GM18861 (cell line): ENCODE measurements around the gene PARP3.

ENCODE experiments used
- ATAC-seq: cut with Tn5 transposase; IDR thresholded peaks from one replicate; pipeline ENCODE4 v1.9.1; 2021; ENCODE audit not compliant: unreplicated experiment

The PARP3 gene

DNA sequence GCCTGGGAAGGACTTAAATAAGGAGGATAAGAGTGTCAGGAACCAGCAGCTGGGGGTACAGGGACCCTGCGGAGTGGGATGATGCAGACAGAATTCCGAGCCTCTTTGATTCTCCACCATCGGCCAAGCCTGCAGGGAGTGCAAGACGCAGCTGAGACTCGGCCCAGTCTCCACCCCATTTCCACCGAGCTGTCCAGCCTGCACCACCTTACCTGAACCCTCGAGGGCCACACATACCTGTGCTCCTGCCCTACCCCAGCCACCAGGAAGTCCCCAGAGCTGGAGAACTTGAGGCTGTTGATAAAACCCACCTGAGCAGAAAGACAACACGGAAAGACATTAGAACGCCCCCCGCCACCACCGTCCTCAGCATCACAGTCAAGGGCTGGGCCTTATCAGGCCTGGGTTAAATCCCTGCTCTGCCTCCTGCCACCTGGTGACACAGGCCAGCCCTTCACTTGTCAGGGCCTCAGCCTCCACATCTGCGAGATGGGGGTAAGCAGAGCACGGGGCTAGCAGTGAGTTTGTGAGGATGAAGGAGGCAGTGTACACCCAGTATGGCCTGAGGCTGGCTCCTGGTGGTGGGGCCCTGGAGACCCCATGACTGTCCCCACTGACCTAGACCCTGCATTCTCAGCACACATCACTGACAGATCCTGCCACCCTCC lies 8.6 kb upstream of the PARP3 start:
- no peak for ATAC-seq

DNA sequence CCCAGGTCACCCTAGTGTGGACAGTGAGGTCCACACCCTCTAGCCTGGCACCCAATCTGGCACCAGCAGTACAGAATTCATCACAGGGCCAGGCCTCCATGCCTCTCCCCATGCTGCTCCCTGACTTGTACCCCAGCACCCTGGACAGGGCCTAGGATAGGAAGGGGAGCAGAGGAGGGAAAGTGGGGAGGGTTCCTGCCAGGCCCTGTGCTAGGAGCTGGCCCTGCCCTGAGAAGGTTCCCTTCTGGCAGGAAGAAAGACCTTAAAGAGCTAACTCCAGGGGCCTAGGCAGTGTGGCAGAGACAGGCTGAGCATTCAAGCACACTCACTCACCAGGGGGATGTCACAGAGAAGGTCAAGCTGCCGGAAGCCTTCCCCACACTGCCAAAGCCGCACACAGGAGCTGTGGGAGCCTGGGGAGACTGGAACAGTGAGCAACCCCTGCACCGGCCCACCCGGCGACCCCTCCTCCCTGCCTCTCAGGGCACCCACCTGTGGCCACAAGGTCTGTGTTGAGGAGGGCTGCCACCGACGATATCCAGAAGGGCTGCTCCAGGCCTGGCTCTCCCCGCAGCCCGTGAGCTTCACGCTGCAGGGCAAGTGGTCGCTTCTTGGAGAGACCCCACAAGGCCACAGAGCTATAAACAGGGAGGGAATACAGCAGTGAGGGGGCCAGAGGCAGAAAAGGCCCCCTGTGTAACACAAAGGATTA lies 7.9 kb upstream of the PARP3 start:
- no peak for ATAC-seq

DNA sequence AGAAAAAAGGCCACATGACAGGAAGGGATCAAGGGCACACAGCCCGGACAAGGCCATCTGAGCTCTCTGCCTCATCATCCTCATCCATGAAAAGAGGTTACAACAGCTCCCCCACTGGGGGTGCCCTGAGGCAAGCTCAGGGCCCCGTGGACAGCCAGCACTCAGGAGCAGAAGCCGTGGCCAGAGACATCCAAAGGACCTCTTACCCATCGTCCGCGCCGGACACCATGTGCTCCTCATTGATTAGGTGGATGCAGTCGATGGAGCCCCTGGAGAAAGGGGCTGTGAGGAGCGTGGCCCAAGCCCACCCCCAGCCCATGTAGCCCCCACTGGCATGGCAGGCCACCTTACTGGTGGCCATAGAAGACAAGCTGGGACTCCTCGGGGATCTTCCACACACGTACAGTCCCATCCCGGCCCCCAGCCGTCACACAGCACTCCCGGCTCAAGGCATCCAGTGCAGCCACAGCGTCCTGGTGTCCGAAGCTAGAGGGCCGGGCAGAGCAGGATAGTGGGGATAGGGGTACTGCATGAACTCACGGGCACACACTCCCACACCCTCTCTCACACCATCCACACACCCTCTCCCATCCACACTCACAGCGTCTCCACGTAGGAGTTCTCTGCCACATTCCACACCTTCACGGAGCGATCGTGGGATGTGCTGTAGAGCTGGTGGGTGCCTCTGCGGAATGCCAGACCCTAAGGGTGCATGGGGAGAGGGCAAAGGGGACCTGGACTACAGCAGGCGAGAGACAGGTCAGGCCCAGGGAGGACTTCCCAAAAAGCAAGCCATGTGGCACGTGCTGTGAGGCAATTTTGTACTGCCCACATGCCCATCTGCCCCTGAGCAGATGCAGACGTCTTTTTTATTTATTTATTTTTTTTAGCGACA lies 6.9 kb upstream of the PARP3 start:
- no peak for ATAC-seq

DNA sequence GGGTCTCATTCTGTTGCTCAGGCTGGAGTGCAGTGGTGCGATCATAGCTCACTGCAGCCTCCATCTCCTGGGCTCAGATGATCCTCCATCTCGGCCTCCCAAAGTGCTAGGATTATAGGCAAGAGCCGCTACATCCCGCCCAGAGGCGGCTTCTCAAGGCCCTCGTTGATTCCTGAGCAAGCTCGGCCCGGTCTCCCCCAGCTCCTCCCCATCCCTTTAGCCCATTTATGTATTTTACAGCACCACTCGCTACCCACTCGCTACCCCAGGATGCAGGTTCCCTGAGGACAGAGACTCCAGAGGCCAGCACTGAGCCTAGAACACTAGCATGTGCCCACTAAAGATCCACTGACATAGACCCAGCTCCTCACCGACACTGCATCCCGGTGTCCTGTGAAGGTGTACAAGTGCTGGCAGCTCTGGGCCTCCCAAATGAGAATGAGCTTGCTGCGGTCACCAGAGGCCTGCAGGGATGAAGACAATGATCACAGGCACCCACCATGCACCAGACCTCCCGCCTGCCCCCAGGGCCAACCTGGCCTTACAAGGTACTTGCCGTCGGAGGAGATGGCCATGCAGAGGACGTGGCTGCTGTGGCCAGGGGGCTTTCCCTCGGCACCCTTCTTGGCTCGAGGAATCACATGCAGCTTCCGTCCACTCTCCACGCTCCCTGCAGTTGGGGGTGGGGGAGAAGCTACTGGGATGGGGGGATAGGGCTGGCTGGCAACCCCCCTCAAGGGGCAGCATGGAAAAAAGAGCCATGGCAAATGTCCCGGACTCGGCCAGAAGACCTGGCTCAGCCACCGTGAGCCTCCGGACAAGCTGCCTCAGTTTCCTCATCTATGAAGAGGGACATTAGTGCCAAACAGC lies 6.0 kb upstream of the PARP3 start:
- ATAC-seq, result no peak

DNA sequence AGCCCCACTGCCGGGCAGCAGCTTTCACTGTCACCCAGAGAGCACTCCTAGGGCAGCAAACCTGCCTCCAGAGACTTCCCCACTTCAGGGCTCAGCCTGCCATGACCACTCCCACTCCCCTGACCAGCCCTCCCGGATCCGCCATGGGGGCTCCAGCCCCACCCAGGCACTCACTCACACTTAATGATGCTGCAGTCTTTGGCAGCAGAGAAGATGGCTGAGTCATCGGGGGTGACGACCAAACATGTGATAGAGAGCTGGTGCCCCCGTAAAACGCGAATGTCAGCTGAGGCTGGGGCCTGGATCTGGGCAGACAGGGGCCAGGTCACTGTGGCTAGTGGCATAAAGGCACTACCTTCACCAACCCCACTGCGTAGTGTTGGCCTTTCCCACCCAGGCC lies 5.1 kb upstream of the PARP3 start:
- no peak for ATAC-seq

DNA sequence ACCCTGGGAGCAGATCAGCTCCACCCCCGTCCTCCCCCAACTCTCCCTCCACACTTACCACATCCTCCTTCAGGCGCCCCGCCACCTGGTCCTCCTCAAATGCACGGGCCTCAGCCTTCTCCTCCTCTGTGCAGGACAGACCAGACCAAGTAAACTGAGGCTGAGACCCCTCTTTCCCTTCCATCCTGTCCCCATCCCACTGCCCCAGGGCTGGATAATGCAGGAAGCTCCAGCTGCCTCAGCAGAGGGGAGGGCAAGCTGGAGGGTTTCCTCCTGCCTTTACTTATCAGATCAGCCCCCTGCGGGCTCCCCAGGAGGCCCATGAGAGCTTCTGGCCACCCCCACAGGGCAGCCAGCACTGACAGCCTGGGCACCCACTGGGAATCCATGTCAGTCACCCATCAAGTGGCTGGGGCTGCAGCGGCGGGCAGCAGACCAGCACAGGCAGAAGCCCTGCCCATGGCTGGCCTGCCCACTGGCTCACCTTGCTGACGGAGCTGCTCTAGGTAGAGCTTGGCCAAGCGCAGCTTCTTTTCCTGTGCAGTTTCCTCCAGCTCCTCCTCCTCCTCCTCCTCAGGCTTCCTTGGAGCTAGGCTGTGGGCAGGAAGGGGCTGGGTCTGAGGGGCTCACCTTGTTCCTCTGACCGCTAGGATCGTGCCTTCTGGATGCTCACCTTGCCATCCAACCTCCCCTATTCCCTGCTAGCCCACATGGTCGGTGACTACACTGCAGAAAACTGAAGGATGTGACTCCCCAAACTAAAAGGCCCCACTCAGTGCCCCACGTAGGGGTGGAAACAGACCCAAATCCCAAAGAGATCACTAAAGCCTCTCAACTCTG lies 4.3 kb upstream of the PARP3 start:
- no peak for ATAC-seq

DNA sequence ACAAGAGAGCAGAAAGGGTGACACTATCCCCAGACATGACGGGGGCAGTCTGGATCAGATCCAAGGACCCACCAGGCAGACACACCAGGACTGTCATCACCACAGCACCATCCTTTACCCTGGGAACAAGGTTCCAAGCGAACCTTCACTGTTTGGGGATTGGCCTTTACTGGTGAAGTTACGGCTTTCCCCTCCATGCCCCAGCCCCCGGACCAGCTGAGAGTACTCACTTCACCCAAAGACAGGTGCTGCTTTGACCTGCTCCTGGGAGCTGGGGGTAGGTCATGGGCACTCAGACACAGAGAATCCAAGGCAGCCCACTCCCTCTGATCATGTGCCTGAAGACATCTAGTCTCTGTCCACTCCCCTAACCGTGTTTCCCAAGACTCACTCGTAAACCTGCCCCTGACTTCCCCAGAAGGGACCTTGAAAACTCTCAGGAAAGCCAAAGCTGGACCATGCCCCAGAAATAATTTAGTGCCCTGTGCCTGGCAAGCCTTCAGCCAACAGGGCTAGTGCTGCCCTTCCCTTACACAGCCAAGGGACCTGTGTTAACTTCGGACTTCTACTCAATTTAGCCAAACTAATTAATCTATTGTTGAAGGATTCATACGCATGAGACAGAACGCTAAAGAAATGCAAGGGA lies 3.3 kb upstream of the PARP3 start:
- no peak for ATAC-seq

DNA sequence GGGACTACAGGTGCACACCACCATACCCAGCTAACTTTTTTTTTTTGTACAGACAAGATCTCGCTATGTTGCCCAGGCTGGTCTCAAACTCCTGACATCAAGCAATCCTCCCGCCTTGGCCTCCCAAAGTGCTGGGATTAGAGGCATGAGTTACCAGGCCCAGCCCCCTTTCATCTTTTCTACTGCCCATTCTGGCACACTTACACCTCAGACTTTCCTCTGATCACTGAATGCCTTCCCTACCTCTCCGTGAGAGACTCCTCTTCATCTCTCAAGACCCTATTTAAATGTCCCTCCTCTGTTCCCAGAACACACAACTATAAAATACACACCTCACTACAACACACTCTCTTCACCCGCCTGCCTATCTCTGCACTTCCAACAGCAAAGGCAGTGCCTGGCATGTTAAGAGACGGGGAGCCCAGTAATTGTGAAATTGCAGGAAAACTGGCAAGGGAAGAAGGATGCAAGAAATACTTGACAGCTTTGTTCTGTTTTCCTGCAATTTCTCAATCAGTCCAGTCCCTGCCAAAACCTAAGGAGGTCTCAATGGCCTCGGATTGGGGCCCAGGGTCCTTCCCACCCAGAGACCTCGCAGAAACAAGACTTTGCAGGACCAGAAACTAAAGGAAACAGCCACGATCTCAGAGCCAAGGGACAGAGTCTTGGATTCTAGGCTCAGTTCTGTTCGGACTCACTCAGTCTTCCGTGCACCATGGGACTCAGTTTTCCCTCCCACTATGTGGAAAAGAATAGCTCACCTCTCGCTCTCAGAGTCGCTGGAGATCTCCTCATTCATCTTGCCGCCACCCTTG lies 1.3 kb upstream of the PARP3 start:
- no peak for ATAC-seq

DNA sequence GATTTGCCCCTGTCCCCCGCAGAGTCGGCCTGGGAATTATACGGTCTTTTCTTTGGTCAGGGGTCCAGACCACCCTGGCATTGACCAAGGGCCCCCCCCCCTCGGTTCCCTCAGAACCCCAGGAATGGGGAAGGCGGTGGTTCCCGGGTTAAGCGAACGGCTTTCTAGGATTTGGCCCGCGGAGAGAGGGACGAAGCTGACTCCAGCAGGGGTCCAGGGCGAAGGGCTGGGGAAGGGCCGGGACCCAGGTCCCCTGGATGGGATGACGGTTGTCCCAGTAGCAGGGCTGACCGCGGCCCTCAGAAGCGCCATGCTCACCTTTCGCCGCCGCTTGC lies 733 bp upstream of the PARP3 start:
- no peak for ATAC-seq

DNA sequence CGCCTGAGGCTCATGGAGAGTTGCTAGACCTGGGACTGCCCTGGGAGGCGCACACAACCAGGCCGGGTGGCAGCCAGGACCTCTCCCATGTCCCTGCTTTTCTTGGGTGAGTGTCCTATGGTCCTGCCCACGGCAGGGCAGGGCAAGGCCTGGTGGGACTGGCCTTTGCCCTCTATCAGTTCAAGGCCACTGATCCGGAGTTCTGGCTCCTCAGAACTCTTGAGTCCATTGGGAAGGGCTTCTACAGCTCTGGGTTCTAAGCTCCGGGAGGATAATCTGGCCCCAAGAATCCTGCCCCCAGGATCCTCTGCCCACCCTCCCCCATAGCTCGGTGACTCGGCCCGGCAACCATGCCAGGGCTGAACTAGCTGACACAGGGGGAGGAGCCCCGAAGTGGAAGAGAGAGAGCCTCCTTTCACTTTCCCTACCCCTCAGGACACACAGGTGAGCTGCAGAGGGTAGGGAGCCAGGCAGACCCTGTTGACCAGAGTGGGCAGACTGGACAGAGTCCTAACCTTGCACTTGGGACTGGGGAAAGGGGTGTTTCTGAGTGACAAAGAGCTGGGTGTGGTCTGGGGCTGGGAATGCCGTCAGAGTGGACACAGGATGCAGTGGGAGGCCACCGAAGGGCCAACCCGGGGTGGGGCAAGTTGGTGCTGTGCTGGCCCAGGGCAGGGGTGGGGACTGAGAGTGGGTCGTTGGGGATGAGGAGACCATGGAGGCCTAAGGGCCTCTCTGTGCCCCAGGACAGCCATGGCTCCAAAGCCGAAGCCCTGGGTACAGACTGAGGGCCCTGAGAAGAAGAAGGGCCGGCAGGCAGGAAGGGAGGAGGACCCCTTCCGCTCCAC lies 664 bp downstream of the PARP3 start:
- ATAC-seq, result no peak

DNA sequence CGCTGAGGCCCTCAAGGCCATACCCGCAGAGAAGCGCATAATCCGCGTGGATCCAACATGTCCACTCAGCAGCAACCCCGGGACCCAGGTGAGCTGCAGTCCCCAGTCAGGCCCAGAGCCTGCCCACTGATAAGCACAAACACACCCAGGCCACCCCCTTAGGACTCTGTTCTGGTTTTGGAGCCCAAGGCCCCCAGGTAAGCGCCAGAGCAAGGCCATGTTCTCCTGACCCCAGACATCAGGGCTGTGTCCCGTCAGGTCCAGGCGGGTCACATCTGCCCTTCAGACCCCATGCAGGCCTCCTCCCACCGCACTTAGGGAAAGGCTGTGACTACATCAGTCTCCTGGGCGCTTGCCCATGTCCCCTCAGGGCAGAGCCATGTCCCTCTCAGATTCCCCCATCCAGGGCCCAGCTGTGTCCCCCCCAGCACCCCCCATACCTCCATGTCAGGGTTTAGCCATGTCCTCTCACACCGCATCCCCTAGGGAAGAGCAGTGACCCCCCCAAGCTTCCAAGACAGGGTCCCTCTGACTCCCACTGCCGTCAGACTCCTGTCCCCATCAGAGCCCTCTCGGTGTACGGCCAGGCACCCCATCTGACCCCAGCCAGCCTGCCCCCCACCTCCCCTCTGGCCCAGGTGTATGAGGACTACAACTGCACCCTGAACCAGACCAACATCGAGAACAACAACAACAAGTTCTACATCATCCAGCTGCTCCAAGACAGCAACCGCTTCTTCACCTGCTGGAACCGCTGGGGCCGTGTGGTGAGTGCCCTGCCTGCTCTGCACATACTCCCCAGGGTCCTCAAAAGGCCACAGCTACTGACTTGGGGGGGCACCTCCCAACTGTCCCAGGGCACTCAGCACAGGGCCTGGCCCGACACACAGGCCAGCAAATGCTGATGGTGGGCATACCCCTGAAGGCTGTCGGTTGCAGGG lies 1.6 kb downstream of the PARP3 start:
- no peak for ATAC-seq

DNA sequence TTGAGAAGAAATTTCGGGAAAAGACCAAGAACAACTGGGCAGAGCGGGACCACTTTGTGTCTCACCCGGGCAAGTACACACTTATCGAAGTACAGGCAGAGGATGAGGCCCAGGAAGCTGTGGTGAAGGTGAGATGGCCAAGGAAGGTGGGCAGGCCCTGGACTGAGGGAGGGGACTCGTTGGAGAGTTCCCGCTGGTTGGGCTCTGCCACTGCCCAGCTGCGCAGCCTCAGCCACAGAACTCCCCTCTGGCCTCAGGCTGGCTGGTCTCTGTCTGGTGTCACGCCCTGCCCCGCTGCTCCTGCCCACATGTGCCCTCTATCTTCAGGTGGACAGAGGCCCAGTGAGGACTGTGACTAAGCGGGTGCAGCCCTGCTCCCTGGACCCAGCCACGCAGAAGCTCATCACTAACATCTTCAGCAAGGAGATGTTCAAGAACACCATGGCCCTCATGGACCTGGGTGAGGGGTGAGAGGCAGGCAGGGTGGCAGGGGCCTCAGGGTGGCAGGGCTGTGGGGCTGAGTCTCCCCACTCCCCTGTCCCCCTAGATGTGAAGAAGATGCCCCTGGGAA lies 2.4 kb downstream of the PARP3 start:
- no peak for ATAC-seq

DNA sequence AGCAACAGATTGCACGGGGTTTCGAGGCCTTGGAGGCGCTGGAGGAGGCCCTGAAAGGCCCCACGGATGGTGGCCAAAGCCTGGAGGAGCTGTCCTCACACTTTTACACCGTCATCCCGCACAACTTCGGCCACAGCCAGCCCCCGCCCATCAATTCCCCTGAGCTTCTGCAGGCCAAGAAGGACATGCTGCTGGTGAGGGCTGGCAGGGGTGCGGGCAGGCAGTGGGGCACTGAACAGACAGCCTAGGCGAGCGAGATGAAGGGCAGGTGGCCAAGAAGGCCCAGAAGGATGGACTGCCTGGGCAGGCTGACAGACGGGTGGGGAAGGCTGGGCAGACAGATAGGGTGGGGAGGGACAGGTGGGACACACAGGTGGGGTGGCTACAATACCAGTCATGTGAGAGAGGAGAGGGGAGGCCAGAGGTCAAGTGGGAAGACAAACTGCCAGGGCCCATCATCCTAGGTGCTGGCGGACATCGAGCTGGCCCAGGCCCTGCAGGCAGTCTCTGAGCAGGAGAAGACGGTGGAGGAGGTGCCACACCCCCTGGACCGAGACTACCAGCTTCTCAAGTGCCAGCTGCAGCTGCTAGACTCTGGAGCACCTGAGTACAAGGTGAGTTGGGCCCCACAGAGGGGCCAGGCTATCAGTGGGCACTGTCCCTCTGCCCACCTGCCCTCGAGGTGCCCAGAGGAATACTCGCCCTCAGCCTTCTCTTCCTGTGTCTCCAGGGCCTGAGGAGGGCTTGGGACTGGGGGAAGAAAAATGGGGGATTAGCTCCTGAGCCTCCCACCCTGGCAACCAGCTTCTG lies 3.1 kb downstream of the PARP3 start:
- ATAC-seq, result no peak

DNA sequence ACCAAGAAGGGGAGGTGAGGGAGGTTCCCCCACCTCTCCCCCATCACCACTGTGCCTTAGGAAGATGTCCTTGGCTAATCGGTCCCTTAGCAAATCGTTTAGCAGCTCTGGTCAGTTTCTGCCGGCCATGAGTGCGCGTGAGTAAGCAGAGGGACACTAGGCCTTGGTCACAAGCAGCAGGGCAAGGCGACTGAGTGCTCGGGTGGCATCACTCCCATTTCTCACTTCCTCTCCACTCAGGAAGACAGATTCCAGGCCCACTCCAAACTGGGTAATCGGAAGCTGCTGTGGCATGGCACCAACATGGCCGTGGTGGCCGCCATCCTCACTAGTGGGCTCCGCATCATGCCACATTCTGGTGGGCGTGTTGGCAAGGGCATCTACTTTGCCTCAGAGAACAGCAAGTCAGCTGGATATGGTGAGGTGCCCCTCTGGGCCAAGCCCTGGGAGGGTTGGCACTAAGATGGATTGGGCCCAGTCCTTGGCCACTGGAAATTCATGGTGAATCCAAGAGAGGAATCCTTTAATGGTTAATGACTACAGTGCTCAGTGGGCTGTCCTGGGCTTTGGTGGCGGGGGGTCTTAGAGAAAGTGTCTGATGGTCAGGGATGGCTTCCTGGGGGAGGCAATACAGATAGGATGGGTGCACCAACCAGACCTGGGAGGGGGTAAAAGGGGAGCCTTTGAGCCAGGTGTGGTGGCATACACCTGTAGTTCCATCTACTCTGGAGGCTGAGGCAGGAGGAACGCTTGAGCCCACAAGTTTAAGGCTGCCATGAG lies 4.0 kb downstream of the PARP3 start:
- no peak for ATAC-seq

DNA sequence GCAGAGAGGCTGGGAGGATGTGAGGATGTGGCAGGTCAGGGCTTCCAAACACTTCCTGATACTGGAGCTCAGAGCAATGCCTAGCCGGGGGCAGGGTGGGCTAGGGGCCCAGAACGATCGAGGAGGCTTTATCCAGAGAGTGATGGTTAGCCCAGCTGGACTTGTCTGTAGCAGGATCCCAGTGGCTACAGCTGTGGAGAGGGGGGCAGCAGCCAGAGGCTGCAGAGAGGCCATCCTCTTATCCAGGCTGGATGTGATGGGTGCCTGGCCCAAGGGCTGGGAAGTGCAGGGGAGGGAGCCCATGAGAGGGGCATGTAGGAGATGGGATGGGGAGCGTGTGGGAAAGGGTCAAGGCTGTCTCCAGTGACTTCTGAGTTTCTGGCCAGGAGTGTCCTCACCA lies 4.6 kb downstream of the PARP3 start:
- ATAC-seq, result no peak
